ENCODE measurements around the gene RCN1. TPM values are rescaled to one million over a fixed set of nuclear protein-coding genes. Genes with fewer than 3 reads are reported as not detected.

Gene RCN1
- total and polyA plus RNA-seq, 2 donors from 2014 or later: 82.0 to 85.0 TPM

DNA sequence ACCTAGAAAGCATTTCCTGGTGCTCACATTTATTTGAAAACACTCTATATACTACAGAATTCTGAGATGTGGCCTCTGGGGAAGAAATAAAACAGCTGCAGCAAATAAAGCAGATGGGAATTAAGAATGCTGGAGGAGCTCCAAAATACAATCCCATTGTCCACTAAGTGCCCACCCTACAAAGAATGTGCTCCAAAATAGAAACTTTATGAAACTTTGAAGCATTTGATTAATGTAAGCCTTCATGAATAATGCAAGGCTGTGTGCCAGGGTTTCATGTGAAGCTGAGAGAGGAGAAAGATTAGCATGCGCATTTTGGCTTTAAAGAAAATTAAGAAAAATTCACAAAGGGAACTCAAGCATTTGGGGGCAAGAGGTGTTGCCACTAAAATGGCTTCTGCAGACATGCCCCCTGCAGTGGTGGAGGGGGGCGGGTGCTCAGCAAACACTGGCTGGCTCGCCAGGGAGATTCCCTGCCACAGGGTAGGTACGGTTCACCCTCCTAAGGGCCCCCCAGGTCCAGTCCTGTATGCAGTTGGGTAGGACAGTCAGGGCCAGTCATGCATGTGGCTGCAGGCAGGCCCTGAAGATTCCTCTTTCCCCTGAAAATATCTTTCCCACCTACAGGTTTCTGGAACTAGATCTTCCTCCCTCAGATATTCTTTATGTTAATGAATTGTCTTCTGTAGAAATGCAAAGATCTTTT, 46.6 kb upstream of the RCN1 start:
- Histone ChIP-seq H3K9me3 (ENCODE audit: control insufficient read depth in 2 of 3, insufficient read depth in 1 of 3, low read length in 3 of 3) (no peaks in the 10 kb centered on the region), H3K4me3 (ENCODE audit: low read length in 3 of 3) (no peak overlapping the region), H3K27me3 (ENCODE audit: control insufficient read depth, insufficient read depth, low read length) (no peaks in the 10 kb centered on the region), H3K4me1 (ENCODE audit: control insufficient read depth in 2 of 3, insufficient read depth in 2 of 3, low read depth in 1 of 3, low read length in 3 of 3) (no peaks in the 10 kb centered on the region), H3K9ac (ENCODE audit: low read length in 3 of 3) (no peak overlapping the region), H3K27ac (ENCODE audit: low read depth in 2 of 2, low read length in 2 of 2) (no peak overlapping the region), H3K36me3 (ENCODE audit: control insufficient read depth in 2 of 3, insufficient read depth in 3 of 3, low read length in 3 of 3) (no peaks in the 10 kb centered on the region)
- TF ChIP-seq, protein P1, sequence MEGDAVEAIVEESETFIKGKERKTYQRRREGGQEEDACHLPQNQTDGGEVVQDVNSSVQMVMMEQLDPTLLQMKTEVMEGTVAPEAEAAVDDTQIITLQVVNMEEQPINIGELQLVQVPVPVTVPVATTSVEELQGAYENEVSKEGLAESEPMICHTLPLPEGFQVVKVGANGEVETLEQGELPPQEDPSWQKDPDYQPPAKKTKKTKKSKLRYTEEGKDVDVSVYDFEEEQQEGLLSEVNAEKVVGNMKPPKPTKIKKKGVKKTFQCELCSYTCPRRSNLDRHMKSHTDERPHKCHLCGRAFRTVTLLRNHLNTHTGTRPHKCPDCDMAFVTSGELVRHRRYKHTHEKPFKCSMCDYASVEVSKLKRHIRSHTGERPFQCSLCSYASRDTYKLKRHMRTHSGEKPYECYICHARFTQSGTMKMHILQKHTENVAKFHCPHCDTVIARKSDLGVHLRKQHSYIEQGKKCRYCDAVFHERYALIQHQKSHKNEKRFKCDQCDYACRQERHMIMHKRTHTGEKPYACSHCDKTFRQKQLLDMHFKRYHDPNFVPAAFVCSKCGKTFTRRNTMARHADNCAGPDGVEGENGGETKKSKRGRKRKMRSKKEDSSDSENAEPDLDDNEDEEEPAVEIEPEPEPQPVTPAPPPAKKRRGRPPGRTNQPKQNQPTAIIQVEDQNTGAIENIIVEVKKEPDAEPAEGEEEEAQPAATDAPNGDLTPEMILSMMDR (IDR thresholded peaks at IDR 0.05; ENCODE audit: borderline replicate concordance, extremely low read depth, insufficient read depth): no peak
- FAIRE-seq (no peak), DNase-seq (no peak)
- intact Hi-C loops (cut with DNase I): no loop called here

DNA sequence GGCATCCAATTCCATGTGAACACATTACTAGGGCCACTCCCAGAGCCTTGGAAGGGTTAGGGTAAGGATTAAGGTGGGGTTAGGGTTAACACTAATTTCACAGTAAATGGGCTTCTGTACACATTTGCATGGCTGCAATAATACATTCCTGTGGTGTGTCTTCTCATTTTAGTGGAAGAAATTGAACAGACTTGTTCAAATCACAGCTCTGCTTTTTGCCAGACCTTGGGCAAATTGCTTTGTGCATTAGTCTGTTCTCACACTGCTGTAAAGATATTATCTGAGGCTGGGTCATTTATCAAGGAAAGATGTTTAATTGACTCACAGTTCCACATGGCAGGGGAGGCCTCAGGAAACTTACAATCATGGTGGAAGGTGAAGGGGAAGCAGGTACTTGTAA, 45.4 kb upstream of the RCN1 start:
- Histone ChIP-seq H3K4me3 (ENCODE audit: low read length in 3 of 3) (no peak overlapping the region), H3K27me3 (ENCODE audit: control insufficient read depth, insufficient read depth, low read length) (no peaks in the 10 kb centered on the region), H3K27ac (ENCODE audit: low read depth in 2 of 2, low read length in 2 of 2) (no peak overlapping the region), H3K36me3 (ENCODE audit: control insufficient read depth in 2 of 3, insufficient read depth in 3 of 3, low read length in 3 of 3) (no peaks in the 10 kb centered on the region), H3K9me3 (ENCODE audit: control insufficient read depth in 2 of 3, insufficient read depth in 1 of 3, low read length in 3 of 3) (no peaks in the 10 kb centered on the region), H3K9ac (ENCODE audit: low read length in 3 of 3) (no peak overlapping the region), H3K4me1 (ENCODE audit: control insufficient read depth in 2 of 3, insufficient read depth in 2 of 3, low read depth in 1 of 3, low read length in 3 of 3) (no peaks in the 10 kb centered on the region)
- DNase-seq: no peak
- no peak for FAIRE-seq
- intact Hi-C loops (cut with DNase I): no loop called here
- TF ChIP-seq, protein P1 (IDR thresholded peaks at IDR 0.05; ENCODE audit: borderline replicate concordance, extremely low read depth, insufficient read depth): no peak

DNA sequence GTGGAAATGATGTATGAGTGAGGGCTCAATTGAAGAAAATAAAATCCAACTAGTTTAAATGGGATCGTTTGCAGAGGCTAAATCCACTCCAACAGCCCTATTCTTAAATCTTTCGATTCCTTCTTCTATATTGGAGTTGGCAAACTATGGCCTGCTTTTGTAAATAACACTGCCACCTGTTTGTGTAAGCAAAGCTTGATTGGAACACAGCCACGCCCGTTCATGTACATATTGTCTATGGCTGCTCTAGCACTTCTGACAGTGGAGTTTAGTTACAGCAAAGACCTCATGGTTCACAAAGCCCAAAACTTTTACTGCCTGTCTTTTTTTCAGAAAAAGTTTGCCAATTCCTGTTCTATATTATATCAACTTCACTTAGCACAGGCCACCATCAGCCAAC, 40.6 kb upstream of the RCN1 start:
- DNase-seq: no peak
- no peaks in the 10 kb centered on the region for H3K27me3 ChIP-seq (ENCODE audit: control insufficient read depth, insufficient read depth, low read length)
- H3K36me3 ChIP-seq (ENCODE audit: control insufficient read depth in 2 of 3, insufficient read depth in 3 of 3, low read length in 3 of 3): no peaks in the 10 kb centered on the region
- no peak for FAIRE-seq
- H3K9ac ChIP-seq (ENCODE audit: low read length in 3 of 3): no peak overlapping the region
- no peak overlapping the region for H3K4me3 ChIP-seq (ENCODE audit: low read length in 3 of 3)
- TF ChIP-seq, protein P1 (IDR thresholded peaks at IDR 0.05; ENCODE audit: borderline replicate concordance, extremely low read depth, insufficient read depth): no peak
- intact Hi-C loops (cut with DNase I): loop anchor here (5.0 kb wide), 1 partner anchor 127 kb away; no protein-coding TSS in a partner anchor
- no peaks in the 10 kb centered on the region for H3K4me1 ChIP-seq (ENCODE audit: control insufficient read depth in 2 of 3, insufficient read depth in 2 of 3, low read depth in 1 of 3, low read length in 3 of 3)
- H3K9me3 ChIP-seq (ENCODE audit: control insufficient read depth in 2 of 3, insufficient read depth in 1 of 3, low read length in 3 of 3): no peaks in the 10 kb centered on the region
- H3K27ac ChIP-seq (ENCODE audit: low read depth in 2 of 2, low read length in 2 of 2): no peak overlapping the region

Measured in kidney (tissue), 14 donors.